ENCODE results near the gene PALM. TPM values are rescaled to one million over a fixed set of nuclear protein-coding genes. Genes with fewer than 3 reads are reported as not detected.

PALM gene
- total RNA-seq, 1 donor: 5.7 TPM

DNA sequence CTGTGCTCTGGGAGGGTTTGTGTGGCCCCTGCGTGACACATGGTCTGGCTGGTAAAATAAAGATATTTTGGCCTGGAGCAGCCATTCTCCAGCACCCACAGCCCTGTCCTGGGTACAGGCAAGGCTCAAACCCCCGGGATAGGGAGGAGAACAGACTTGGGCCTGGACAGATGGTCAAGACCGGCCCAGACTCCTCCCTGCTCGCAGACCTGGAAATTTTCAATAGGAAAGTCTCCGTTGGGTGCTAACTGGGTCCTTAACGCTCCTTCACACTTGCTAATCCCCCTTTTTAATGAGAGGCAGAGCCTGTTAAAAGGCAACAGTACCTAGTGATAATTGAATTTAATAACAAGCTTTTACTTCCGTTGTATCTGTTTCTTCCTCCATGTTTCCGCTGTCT is 2.5 kb downstream of the PALM start:
- DNase-seq (ENCODE audit: low read depth): no peak

DNA sequence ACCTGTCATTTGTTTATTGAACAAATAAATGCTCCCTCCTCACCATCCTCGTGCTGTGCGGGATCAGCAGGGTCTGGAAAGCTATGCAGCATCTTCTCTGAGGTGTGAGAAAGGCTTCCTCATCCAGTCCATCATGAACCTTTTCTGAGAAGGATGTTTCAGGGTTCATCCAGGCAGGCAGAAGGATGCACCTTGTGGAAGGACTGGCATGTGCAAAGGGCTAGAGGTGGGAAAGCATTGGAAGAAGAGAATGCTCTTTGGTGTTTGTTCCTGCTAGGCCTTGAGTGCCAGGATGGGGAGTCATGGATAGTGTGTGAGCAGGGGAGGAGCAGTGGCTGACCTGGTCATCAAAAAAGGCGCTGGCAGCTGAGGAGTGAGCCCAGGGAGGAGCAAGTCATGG is 6.6 kb downstream of the PALM start:
- TF ChIP-seq, protein P1, sequence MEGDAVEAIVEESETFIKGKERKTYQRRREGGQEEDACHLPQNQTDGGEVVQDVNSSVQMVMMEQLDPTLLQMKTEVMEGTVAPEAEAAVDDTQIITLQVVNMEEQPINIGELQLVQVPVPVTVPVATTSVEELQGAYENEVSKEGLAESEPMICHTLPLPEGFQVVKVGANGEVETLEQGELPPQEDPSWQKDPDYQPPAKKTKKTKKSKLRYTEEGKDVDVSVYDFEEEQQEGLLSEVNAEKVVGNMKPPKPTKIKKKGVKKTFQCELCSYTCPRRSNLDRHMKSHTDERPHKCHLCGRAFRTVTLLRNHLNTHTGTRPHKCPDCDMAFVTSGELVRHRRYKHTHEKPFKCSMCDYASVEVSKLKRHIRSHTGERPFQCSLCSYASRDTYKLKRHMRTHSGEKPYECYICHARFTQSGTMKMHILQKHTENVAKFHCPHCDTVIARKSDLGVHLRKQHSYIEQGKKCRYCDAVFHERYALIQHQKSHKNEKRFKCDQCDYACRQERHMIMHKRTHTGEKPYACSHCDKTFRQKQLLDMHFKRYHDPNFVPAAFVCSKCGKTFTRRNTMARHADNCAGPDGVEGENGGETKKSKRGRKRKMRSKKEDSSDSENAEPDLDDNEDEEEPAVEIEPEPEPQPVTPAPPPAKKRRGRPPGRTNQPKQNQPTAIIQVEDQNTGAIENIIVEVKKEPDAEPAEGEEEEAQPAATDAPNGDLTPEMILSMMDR (IDR thresholded peaks at IDR 0.05; ENCODE audit: insufficient read depth, low read length): no peak
- no peak for DNase-seq (ENCODE audit: low read depth)
- H3K4me3 ChIP-seq (ENCODE audit: low read depth, low read length): no peak overlapping the region

More for the DNA sequence above, 2.5 kb downstream of the PALM start:
- H3K4me3 ChIP-seq (ENCODE audit: low read depth, low read length): no peak overlapping the region
- TF ChIP-seq, protein P1 (IDR thresholded peaks at IDR 0.05; ENCODE audit: insufficient read depth, low read length): no peak

DNA sequence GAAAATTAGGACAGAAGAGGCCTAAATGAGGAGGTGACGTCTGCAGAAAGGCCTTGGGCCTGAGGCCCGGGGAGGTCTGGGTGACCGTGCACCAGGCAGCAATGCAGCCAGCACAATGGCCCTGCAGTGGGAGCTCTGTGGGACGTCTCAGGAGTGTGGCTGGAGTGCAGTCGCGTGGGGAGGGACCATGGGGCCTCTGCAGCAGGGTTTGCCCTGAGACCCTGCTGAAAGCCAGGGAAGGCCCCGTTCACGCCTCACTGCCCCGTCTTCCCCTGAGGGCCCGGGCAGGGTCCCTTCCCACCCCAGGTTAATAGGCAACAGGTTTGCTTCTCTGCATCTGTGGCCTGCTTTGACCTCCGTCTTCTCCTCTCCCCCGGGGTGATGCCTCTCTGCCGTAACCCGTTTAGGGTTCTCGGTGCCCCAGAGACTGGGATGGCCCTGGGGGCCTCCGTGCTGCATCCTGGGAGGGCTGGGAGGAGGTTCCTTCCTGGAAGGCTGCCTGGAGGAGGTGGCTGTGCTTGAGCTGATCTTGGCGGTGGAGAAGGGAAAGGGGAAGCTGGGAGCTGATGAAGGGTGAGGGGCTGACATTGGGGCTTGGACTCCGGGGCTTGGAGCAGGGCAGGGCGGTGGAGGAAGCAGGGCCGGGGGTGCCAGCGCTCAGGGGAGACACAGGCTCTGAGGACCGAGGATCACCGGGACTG is 9.7 kb downstream of the PALM start:
- TF ChIP-seq, protein P1 (IDR thresholded peaks at IDR 0.05; ENCODE audit: insufficient read depth, low read length): no peak
- no peak for DNase-seq (ENCODE audit: low read depth)
- H3K4me3 ChIP-seq (ENCODE audit: low read depth, low read length): no peak overlapping the region

DNA sequence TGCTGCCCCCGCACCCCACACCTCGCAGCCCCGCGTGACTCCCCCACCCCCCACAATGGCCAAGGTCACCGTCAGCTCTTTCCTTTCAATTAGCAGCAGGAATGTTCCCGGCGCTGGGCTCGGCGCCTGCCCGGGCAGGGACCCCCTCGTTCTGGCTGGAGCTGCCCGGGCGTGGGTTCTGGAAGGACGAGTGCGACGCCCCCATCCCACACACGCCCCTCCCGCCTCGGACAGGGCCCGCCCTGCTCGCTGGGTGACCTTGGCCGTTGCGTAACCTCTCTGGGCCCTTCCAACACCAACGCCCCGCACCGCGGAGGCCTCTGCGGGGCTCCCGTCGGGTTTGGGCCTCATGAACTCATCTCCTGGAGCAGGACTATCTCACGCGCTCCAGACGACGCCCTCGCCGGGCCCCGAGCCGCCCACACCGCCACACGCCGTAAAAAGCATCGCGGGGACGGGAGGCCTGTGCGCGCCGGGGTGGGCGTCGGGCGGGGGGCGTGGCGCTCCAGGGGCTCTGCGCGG is 10.3 kb downstream of the PALM start:
- H3K4me3 ChIP-seq (ENCODE audit: low read depth, low read length): peak overlapping the region; percentile 17
- peak; percentile 80 for DNase-seq (ENCODE audit: low read depth)
- TF ChIP-seq, protein P1 (IDR thresholded peaks at IDR 0.05; ENCODE audit: insufficient read depth, low read length): no peak

DNA sequence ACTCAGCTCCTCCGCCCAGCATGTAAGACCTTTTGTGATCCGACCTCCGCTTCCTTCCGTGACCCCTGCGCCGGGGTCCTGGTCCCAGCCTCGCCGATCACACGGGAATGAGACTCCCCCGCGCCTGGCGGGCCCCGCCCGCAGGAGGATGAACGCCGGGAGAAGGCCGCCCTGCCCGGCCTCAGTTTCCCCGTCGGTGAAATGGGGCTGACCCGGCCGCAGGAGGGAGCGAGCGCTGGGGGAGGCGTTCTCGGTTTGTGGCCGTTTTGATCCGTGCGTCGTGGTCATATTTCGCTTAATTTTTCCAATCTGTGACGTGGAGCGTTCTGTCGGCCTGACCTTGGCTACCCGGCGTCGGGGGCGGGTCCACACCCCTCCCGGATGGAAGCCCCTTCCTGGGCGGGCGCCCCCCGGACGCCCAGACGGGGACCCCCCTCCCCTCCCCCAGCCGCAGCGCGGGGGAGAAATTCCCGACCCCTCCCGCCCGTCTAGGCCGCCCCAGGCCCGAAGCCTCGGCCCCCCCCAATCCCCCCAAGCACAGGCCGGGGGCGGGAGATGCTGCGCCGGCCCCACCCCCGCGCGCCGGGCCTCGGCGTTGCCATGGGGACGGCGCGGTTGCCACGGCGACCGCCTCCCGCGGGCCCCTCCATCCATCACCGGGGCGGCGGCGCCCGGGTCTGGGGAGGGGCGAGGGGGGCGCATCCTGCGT is 11.1 kb downstream of the PALM start:
- TF ChIP-seq, protein P1 (IDR thresholded peaks at IDR 0.05; ENCODE audit: insufficient read depth, low read length): no peak
- H3K4me3 ChIP-seq (ENCODE audit: low read depth, low read length): no peak overlapping the region
- no peak for DNase-seq (ENCODE audit: low read depth)

DNA sequence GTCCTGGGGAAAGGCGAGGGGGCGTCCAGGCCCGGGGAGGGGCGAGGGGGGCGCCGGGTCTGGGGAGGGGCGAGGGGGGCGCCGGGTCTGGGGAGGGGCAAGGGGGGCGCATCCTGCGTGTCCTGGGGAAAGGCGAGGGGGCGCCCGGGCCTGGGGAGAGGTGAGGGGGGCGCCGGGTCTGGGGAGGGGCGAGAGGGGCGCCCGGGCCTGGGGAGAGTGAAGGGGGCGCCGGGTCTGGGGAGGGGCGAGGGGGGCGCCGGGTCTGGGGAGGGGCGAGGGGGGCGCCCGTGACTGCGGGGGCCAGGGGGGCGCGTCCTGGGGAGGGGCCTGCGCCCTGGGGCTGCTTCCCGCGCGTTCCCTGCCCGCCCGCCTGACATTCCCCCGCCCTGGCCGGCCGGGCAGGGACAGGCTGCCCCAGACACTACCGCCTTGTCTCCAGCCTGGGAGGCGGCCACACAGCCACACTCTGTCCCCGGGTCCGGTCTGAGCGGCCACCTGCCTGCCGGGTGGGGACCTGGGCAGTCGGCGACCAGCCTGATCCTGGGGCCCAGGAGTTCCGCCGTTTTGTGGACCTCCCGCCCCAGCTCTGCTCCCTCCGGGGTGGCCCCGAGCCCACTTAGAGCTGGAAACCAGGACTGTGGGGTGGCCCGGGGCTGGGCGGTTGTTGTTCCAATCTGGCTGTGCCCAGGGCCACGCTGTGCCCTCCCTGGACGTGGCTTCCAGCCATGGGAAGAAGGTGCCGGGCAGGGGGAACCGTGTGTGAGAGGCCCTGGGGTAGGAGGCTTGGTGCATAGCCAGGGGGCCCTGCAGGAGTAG is 11.8 kb downstream of the PALM start:
- TF ChIP-seq, protein P1 (IDR thresholded peaks at IDR 0.05; ENCODE audit: insufficient read depth, low read length): no peak
- DNase-seq (ENCODE audit: low read depth): no peak
- no peak overlapping the region for H3K4me3 ChIP-seq (ENCODE audit: low read depth, low read length)

All from fibroblast of the aortic adventitia (primary cell).